GM12801 (cell line): ENCODE measurements around the gene ZC3H4.

Source experiments
- TF ChIP-seq, protein P1 (sequence below): IDR thresholded peaks from one replicate; pipeline ENCODE4 v1.5.1; 2011; ENCODE audit warnings: control low read depth; ENCODE audit not compliant: insufficient read length; ENCODE audit errors: extremely low read depth

ZC3H4 gene

DNA sequence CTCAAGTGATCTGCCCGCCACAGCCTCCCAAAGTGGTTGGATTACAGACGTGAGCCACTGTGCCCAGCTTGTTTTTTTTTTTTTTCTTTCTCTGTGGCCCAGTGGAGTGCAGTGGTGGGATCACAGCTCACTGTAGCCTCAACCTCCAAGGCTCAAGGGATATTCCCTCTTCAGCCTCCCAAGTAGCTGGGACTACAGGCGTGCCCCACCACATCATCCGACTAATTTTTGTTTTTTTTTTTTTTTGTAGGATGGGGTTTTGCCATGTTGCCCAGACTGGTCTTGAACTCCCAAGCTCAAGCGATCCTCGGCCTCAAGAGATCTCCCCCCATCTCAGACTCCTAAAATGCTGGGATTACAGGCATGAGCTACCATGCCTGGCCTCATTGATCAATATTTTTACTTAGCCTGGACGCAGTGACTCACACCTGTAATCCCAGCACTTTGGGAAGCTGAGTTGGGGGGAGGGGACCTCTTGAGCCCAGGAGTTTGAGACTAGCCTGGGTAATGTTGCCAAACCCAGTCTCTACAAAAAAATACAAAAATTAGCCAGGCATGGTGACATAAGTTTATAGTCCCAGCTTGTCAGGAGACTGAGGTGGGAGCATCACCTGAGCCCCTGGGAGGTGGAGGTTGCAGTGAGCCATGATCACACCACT lies 18.7 kb upstream of the ZC3H4 start:
- TF ChIP-seq, protein P1, sequence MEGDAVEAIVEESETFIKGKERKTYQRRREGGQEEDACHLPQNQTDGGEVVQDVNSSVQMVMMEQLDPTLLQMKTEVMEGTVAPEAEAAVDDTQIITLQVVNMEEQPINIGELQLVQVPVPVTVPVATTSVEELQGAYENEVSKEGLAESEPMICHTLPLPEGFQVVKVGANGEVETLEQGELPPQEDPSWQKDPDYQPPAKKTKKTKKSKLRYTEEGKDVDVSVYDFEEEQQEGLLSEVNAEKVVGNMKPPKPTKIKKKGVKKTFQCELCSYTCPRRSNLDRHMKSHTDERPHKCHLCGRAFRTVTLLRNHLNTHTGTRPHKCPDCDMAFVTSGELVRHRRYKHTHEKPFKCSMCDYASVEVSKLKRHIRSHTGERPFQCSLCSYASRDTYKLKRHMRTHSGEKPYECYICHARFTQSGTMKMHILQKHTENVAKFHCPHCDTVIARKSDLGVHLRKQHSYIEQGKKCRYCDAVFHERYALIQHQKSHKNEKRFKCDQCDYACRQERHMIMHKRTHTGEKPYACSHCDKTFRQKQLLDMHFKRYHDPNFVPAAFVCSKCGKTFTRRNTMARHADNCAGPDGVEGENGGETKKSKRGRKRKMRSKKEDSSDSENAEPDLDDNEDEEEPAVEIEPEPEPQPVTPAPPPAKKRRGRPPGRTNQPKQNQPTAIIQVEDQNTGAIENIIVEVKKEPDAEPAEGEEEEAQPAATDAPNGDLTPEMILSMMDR = no peak

DNA sequence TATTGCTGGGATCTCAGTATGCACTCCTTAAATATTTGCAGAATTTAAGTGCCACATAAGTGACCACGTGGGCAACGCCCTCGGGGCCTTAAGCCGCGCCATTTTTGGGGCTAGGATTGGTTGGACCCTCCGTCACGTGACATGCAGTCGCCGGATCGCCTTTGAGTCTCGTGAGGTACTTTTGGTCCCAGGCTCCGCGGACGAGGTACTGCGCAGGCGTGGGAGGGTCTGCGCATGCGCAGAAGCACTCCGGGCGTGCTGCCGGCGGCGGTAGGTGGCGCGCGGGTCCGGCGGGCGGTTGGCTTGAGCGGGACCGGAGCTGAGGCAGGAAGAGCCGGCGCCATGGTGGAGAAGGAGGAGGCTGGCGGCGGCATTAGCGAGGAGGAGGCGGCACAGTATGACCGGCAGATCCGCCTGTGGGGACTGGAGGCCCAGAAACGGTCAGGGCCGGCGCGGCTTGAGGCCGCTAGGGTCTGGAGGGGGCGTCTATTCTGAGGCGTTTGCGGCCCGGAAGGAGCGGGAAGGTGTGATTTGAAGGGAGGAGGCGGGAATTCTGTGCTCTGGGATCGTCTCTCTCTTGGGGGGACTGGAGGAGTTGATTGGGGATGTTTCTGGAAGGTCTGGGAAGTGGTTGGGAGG lies 17.1 kb upstream of the ZC3H4 start, which contains the start of gene SAE1:
TSS of gene SAE1 (plus strand) at position 247 of the 639 bp plus-strand sequence. CDS start at position 343, 96 bp downstream.
- TF ChIP-seq, protein P1 = no peak

DNA sequence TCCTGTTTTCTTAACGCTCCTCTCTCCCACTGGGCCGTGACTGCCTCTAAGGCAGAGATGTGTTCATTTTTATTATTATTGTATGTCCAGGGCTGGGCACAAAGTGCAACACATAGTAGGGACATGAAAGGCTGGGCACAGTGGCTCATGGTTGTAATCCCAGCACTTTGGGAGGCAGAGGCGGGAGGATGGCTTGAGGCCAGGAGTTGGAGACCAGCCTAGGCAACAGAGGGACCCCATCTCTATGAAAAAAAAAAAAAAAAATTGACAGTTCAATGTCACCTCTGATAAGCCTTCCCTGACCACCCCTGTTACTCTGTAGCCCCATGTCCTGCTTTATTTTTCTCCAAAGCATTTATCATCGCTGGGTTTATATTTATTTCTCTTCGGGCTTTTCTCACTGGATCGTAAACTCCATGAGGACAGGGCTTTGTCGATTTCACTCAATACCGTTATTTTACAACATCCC lies 16.6 kb upstream of the ZC3H4 start:
- TF ChIP-seq, protein P1 = no peak

DNA sequence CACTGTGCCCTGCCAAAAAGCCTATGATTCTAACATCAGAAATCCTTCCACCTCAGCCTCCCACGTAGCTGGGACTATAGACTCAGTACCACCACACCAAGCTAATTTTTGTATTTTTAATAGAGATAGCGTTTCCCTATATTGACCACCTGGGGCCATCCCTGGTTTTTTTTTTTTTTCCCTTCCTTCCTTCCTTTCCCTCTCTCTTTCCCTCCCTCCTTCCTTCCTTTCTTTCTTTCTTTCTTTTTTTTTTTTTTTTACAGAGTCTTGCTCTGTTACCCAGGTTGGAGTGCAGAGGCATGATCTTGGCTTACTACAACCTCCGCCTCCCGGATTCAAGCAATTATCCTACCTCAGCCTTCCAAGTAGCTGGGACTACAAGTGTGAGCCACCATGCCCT lies 16.0 kb upstream of the ZC3H4 start:
- TF ChIP-seq, protein P1 = no peak

DNA sequence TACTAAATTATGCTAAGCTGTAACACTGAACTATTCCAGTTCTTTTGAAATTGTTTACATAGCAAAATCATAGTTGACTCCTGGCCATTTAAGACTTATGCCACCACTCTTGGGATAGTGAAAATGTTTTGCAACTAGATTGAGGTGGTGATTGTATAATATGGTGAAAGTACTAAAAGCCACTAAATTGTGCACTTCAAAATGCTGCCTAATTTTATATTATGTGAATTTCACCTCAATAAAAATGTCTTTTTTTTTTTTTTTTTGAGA lies 12.0 kb upstream of the ZC3H4 start:
- TF ChIP-seq, protein P1 = no peak

DNA sequence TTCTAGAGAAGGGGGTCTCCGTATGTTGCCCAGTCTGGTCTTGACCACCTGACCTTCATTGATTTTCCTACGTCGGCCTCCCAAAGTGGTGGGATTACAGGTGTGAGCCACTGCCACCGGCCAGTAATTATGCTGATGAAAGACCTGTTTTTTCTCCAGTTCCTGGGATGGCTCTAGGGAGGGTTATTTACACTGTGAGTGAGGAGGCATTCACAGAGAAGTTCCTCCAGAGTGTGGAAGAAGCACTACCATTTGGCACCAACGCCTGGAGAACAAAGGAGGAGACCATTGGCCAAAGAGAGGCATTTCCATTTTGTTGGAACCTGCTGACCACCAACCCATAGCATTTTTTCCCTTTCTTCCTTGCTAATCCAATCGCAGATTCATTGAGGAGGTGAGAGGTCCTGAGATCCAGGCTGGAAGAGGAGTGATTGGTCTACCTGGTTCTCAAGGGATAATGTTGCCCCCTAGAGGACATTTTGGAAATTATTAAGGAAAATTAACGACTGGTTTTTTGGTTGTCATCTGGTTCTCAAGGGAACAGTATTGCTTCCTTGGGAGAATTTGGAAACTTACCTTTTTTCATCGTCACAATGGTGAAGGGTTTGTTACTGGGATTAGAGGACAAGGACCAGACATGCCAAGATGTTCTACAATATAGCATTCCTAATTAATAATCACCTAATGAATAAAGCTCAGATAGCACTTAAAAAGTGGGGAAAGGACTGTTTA lies 11.5 kb upstream of the ZC3H4 start:
- TF ChIP-seq, protein P1 = no peak

DNA sequence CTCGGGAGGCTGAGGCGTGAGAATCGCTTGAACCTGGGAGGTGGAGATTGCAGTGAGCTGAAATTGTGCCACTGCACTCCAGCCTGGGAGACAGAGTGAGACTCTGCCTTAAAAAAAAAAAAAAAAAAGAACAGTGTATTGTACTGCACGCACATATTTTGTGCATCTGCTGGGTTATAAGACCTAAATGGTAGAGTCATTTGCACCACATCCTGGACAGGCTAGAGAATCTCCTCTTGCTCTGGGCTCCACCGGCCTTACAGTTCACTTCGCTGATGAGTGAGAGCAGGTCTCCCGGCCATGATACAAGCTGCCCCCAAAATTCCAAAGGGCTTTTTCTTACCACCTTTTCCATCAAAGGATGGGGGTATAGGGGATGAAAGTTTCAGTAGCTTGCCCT lies 9.8 kb upstream of the ZC3H4 start:
- TF ChIP-seq, protein P1 = no peak
